Neural progenitor cell (in vitro differentiated cells): ENCODE results near the gene SNX9.

ENCODE experiments used
- CTCF ChIP-seq: fragments of 200-600 bp; sonication (generic); IDR thresholded peaks from 2 replicates; pipeline ENCODE4 v1.5.1; 2017; ENCODE audit warnings: antibody characterized with exemption, mild to moderate bottlenecking
- EZH2 ChIP-seq: fragments of 200-600 bp; sonication (generic); IDR thresholded peaks from 2 replicates; pipeline ENCODE4 v1.6.1; 2017; ENCODE audit warnings: antibody characterized with exemption, mild to moderate bottlenecking, moderate library complexity

GRCh38 chr6:157909282-157909664 lies 86.2 kb downstream of the SNX9 start:
- TF ChIP-seq CTCF, result no peak
- no peak for TF ChIP-seq EZH2
